GM12873 (cell line): ENCODE results near the gene RAB17.
A peak's percentile ranks its signal among the peaks of the same experiment; 100 is the strongest.

ENCODE experiments used
- TF ChIP-seq, protein P1 (sequence below): IDR thresholded peaks from 2 replicates; pipeline ENCODE4 v1.5.1; 2012; ENCODE audit warnings: low read depth, mild to moderate bottlenecking, moderate library complexity, low read length, control low read depth; ENCODE audit not compliant: insufficient read depth; ENCODE audit errors: missing control alignments

Gene RAB17

GRCh38 chr2:237627441-237628246 lies 37.1 kb upstream of the RAB17 start, which contains the start of gene LRRFIP1:
TSS of gene LRRFIP1 (plus strand) at chr2:237627587. CDS start at chr2:237627645, 58 bp downstream.
- TF ChIP-seq, protein P1, sequence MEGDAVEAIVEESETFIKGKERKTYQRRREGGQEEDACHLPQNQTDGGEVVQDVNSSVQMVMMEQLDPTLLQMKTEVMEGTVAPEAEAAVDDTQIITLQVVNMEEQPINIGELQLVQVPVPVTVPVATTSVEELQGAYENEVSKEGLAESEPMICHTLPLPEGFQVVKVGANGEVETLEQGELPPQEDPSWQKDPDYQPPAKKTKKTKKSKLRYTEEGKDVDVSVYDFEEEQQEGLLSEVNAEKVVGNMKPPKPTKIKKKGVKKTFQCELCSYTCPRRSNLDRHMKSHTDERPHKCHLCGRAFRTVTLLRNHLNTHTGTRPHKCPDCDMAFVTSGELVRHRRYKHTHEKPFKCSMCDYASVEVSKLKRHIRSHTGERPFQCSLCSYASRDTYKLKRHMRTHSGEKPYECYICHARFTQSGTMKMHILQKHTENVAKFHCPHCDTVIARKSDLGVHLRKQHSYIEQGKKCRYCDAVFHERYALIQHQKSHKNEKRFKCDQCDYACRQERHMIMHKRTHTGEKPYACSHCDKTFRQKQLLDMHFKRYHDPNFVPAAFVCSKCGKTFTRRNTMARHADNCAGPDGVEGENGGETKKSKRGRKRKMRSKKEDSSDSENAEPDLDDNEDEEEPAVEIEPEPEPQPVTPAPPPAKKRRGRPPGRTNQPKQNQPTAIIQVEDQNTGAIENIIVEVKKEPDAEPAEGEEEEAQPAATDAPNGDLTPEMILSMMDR: peak; percentile 1

- TF ChIP-seq, protein P1: no peak
These were observed 36.4 kb upstream of the RAB17 start for GRCh38 chr2:237626813-237627440.

DNA sequence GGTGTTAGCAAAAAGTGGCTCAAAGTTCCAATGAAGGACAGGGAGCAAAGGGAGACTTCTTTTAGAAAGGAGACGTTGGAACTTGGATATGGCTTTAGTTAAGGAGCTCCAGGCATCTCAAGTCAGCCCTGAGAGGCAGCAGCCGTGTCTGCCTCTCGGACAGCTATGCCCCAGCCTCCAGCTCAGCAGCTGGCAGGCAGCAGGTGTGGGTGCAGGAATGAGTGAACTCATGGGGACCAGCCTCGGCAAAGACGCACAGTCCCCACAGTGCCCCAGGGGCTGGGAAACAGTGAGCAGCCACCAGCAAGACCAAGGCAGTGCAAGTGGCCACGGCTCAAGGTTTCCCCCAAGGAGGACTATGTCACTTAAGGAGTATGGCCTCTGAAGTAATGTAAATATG lies 35.2 kb upstream of the RAB17 start:
- TF ChIP-seq, protein P1: no peak

DNA sequence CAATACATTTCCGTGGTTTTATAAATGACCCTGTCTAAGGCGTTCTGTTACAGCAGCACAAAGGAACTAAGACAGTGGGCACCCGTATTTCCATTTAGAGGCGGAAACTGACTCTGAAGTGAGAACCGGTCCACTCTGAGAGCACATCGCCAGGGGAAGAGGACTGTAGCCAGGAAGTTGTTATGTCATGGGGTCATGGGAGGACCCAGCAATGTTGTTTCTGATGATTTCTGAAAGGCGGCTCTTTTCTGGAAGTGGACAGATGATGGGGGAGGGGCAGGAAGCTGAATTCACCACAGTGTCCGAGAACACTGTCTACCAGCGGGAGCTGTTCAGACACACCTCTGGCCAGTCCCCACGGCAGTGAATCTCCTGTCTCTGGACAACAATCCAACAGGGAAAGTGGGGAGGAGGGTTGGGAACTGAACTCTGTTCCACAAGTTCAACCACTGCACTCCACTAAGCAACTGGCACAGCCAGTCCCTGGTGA lies 34.7 kb upstream of the RAB17 start:
- TF ChIP-seq, protein P1: no peak

- TF ChIP-seq, protein P1: peak; percentile 45
These were observed 34.0 kb upstream of the RAB17 start for GRCh38 chr2:237624565-237624964.

DNA sequence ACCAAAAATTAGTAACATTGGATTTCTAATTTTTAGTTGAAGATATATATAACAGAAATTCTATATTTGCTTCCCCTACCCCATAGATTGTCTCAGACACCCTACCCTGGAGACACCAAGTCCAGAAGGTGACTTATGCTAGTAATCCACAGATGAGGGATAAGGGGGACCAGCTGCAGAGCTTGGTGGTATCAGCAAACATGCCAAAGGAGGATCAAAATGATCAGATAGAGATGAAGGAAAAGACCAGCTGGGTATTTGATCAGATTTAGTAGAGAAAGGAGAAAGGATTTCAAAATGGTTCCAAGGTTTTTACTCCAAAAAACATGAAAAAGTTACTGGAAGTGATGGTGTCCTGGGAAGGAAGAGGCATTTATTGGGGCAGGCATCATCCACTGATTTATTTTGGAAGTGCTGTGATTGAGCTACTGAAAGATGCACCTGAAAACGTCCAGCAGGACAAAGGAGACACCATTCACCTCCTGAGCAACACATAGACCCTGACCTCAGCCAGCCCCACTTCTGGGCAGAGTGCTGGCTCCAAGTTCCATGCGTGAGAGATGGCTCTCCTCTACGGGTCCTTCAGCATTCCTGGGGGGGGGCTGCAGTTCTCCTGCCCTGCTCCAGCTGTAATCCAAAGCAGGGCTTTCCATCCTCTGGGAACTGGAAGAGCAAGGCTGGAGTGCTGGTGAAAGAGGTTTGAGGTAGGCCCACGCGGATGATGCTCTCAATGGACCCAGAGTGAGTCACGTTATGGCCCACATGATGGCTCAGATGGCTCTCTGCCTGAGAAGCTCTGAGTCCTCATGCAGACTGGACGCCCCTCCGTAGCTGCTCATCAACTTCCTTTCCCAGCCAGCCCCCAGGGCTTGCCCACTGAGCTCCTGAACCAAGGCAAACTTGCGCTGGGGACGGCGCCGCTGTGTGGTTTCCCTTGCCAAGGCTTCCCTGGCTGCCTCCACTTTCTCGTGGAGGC lies 33.2 kb upstream of the RAB17 start:
- TF ChIP-seq, protein P1: no peak

DNA sequence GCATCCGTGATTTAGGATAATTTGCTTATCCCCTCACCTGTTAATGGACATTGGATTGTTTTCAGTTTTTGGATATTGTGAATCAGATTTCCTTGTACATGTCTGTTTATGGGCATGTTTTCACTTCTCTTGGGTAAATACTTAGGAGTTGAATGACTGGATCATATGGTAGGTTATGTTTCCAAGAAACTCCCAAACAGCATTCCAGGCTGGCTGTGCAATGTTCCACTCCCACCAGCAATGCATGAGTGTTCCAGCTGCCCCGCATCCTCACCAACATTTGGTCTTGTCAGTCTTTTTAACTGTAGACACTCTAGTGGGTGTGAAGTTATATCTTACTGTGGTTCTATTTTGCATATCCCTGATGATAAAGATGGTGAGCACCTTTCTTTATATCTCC lies 27.9 kb upstream of the RAB17 start:
- TF ChIP-seq, protein P1: no peak
